EH (cell line): ENCODE data around the gene LHFPL3.

Experiments
- DNase-seq: peaks from one replicate; pipeline ENCODE4 v3.0.0-alpha.2; 2015; ENCODE audit warnings: low read depth

Gene LHFPL3

DNA sequence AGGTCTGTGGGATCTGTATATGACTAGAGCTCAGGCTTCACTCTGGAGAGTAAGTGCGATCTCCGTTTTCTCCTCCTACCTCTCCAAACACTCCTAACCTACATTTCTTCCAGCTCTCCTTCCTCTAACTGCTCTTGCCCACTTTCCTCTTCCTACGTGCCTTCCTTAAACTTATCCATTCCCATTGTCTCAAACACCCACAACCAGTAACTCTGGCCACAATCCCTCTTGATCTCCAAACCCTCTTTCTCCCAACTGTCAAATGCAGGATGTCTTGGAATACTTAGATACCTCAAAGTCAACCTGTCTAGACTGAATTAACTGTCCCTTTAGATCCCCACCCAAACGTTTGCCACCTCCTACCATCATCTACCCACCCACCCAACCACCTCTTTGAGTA lies 471.9 kb downstream of the LHFPL3 start:
- no peak for DNase-seq

GRCh38 chr7:104801022-104801421 lies 472.6 kb downstream of the LHFPL3 start:
- no peak for DNase-seq

GRCh38 chr7:104803931-104804330 lies 475.5 kb downstream of the LHFPL3 start:
- DNase-seq = no peak

GRCh38 chr7:104804696-104805095 lies 476.3 kb downstream of the LHFPL3 start:
- no peak for DNase-seq

DNA sequence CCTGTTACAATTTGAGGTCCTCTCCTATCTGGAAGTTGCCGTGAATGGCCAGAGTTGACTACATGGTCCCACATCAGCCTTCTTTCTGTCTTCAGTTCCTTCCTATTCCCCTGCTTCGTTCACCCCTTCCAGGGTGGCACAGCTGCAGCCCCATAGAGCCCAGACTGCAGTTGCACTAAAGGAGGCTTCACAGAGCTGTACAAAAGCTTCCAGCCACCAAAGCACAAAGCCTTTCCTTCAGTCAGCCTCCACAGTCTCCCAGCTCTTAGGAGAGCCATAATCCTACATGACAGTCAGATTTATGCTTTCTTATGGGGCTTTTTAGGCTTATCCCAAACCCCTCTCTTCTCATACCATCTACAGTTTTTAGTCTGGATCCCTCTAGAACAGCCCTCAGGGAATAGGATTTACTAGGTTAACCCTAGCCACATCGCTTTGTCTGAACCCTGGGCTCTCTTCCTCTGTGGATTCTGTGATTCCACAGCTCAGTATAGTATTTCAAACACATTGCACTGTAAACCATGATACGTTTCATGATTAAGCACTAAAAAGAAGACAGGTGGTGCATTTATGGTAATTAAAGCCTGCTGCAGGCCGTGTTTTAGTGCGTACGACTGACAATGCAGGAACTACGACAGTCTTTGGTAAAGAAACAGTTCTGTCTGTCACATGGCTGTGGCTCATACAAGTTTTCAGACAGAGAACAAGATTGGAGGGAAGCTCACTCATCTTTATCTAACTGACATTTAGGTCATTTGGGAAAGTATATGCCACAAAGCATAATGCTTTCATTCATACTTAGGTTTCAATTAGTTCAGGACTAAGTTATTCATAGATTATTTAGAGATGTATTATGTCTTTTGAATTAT lies 477.3 kb downstream of the LHFPL3 start:
- DNase-seq = no peak

- DNase-seq = no peak
Measured at GRCh38 chr7:104807671-104808070, 479.3 kb downstream of the LHFPL3 start.

DNA sequence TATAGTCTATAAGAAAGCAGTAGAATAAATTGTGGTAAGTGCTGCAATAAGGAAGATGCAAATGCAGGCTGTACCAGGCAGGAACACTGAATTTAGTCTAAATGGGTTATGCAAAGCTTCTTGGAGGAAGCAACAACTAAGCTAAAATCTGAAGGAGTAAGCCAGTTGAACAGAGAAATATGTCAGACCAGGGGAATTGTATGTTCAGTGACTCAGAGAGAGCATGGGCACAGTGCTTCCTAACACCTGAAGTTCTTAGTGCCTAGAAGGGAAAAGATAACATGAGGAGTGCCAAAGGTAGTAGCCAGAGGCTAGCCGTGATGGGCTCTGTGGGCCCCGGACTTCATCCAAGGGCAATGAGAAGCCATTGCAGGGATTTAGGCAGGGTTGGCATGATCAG lies 481.5 kb downstream of the LHFPL3 start:
- no peak for DNase-seq

GRCh38 chr7:104814126-104814525 lies 485.7 kb downstream of the LHFPL3 start:
- no peak for DNase-seq

- no peak for DNase-seq
Measured at GRCh38 chr7:104814671-104815400, 486.4 kb downstream of the LHFPL3 start.

DNA sequence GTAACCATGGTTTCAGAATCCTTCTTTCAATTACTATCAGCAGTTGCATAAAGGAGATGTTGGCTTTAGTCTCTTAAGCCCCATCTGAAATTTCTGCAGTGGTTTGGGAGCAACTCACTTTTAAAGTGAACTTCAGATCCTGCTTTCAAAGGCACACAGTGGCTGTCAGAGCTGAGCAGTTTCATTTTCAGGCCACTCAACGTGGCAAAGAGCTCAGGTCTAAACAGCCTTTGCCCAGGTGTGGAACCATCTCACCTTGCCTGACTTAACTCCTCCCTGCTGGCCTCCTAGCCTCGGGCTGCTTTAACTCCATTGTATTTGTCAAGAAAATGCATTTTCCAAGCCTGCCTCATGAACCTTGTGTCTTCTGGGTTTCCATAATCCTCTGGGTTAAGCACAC lies 488.1 kb downstream of the LHFPL3 start:
- no peak for DNase-seq

- no peak for DNase-seq
Measured at GRCh38 chr7:104818961-104819880, 490.8 kb downstream of the LHFPL3 start.

DNA sequence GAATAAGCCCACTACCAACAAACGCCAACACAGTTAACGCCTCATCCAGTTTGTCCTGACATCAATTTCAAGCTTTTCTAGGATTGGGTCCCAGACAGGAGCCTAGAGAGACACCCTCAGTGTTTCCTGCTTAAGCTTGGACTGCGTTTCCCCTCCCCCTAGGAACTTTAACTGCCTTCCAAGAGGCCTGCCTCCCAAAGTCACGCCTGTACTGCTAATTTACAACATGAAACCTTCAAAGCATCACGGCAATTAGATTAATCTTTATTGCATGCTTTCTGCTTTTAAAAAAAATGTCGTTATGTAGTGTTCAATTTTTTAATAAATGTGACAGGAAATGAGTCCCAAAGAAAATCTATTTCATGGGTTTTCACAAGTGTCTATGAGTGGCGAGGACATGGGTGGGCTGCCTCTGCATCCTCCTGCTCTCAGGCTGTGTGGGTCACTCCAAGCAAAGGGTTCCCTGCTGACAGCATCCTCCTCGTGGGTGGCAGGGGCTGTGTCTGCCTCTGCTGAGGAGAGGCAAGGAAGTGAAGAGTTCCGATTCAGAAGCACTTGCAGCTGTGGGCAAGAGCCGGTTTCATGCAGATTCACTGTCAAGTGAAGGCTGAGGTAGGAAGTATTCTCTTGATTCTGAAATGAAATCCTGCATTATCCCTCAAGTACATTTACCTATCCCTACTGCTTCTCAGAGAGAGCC lies 492.6 kb downstream of the LHFPL3 start:
- no peak for DNase-seq

DNA sequence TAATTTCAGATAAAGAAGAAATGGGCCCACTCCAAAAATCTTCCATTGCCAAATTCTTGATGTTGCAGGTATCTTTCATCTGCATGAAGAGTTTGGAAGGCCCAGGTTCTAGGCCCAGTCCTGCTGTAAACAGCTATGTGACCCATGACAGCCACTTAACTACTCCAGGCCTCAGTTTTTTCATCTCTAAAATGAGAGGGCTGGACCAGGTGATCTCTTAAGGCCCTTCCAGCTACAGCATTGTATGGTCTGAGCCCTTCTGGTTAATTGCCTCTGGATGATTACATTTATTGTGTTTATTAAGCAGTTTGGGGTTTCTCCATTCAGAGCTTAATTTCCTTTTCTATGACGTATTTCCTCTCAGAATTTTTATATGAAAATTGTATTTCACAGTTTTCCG lies 494.8 kb downstream of the LHFPL3 start:
- DNase-seq = no peak

DNA sequence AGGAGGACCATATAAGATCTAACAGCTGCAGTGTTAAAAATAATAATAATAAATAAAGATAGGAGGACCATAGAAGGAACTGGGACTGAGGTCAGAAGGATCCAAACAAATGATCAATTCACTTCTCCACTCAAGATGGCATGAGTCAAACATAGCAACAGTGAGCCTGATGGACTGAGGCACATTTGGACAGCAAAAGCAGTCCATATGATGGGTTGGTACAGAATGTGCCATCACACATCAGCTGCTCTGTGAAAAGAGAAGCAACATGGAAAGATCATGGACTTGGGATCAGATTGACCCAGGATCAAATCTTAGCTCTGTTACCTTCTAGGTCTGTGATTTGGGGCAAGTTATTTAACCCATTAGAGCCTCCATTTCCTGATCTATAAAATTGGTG lies 496.7 kb downstream of the LHFPL3 start:
- DNase-seq = no peak

- DNase-seq = no peak
Measured at GRCh38 chr7:104826135-104826534, 497.7 kb downstream of the LHFPL3 start.

DNA sequence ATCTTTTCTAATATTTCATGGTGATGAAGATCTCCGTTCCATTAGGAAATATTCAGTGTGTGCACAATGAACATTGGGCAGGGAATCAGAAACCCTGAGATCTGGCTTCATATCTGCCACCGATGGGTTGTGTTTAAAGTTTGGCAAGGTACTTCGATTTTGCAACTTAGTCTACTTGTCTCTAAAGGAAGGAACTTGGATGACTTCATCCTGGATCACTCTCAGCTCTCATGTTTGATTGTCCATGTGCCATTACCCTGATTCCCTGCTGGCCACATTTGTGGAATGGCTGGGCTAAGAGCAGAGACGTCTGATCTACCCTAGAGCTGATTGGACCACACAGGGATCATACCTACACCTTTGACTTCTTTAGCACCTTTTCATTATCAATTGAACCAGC lies 508.6 kb downstream of the LHFPL3 start:
- no peak for DNase-seq

- DNase-seq = no peak
Measured at GRCh38 chr7:104838537-104839299, 510.3 kb downstream of the LHFPL3 start.

DNA sequence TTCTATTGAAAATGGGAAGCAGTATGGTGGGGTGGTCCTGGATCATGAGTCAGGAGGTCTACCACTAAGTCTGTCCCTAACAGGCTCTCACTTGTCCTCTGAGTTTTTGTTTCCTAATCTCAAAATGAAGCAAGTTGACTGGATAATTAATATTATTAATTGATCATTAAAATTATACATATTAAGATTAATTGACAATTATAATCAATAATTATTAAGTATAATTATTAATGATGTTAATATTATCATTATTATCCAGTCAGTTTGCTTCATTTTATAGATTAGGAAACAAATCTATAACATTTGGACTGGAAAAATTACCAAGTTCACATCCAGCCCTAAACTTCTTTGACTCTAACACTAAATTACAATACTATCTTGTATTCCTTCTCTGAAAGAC lies 511.4 kb downstream of the LHFPL3 start:
- DNase-seq = no peak

DNA sequence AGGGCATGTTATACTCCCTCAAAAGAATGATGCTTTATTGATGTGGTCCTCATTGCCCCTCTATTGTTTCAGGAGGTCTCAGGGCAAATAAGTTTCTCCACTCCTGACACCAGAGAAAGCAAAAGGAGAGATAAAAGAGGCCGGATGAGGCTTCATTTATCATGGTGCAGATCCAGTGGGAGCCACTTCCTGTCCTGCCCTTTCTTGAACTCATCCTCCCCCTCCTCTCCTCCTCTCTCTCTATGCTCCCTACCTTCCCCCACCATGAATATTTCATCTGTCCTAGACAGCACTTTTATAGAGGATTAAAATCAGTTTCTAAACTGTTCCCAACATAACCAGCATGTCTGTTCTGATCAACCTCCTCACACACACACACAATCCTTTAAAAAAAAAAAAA lies 513.4 kb downstream of the LHFPL3 start:
- DNase-seq = no peak

- no peak for DNase-seq
Measured at GRCh38 chr7:104843198-104843597, 514.8 kb downstream of the LHFPL3 start.

- no peak for DNase-seq
Measured at GRCh38 chr7:104845557-104845956, 517.2 kb downstream of the LHFPL3 start.
